GM12873 (cell line): ENCODE measurements around the gene EHD1.

Experiments used
- CTCF ChIP-seq: IDR thresholded peaks from 2 replicates; pipeline ENCODE4 v1.5.1; 2012; ENCODE audit warnings: low read depth, mild to moderate bottlenecking, moderate library complexity, low read length, control low read depth; ENCODE audit not compliant: insufficient read depth; ENCODE audit errors: missing control alignments

The EHD1 gene

GRCh38 chr11:64914123-64914522 is 35.7 kb upstream of the EHD1 start:
- no peak for TF ChIP-seq CTCF

GRCh38 chr11:64913171-64913727 is 34.8 kb upstream of the EHD1 start:
- no peak for TF ChIP-seq CTCF

- TF ChIP-seq CTCF = no peak
These were observed 33.3 kb upstream of the EHD1 start for GRCh38 chr11:64911689-64912088.

GRCh38 chr11:64911142-64911541 is 32.7 kb upstream of the EHD1 start:
- no peak for TF ChIP-seq CTCF

GRCh38 chr11:64910451-64911093 is 32.2 kb upstream of the EHD1 start:
- TF ChIP-seq CTCF = no peak

- no peak for TF ChIP-seq CTCF
These were observed 31.4 kb upstream of the EHD1 start for GRCh38 chr11:64909653-64910343.

GRCh38 chr11:64908766-64909165 is 30.3 kb upstream of the EHD1 start:
- no peak for TF ChIP-seq CTCF
